Panc1 (cell line): ENCODE measurements around the gene RANGAP1. TPM values are rescaled to one million over a fixed set of nuclear protein-coding genes. Genes with fewer than 3 reads are reported as not detected.
A peak's percentile ranks its signal among the peaks of the same experiment; 100 is the strongest.

Experiments
- ATAC-seq: fragments of 200-7000 bp; cut with Tn5 transposase; 2 replicates; pipeline ENCODE4 v1.9.1; 2020; ENCODE audit warnings: mild to moderate bottlenecking, moderate library complexity
- BruUV-seq: library from RNA; stranded (reverse); fragments of 400-500 nt; replicated peaks from 2 replicates; lab custom pipeline; 2021; lab: Mats Ljungman, UMichigan
- CTCF ChIA-PET: fragments of 300-600 bp; sonication (Branson Sonifier 250); formaldehyde crosslinking; loops from one replicate; lab custom pipeline; 2022; ENCODE audit warnings: antibody characterized with exemption; lab: Charles Lee
- POLR2A ChIA-PET: fragments of 300-600 bp; sonication (Branson Sonifier 250); formaldehyde crosslinking; loops from one replicate; lab custom pipeline; 2022; ENCODE audit warnings: antibody characterized with exemption; lab: Charles Lee
- DNase-seq: peaks from one replicate; pipeline ENCODE4 v3.0.0-alpha.2; 2010; ENCODE audit warnings: low read depth, low spot score
- H3K27ac ChIP-seq: 2 replicates; pipeline ENCODE4 v1.5.1; 2011; ENCODE audit warnings: mild to moderate bottlenecking, low read length, inconsistent platforms
- H3K27me3 ChIP-seq: fragments of 200-500 bp; sonication (Bioruptor generic); 2 replicates; pipeline ENCODE4 v1.6.0; 2014; ENCODE audit warnings: low read length, inconsistent platforms; ENCODE audit not compliant: control insufficient read depth, insufficient read depth
- H3K36me3 ChIP-seq: fragments of 200-500 bp; sonication (Bioruptor generic); 2 replicates; pipeline ENCODE4 v1.5.1; 2014; ENCODE audit warnings: inconsistent platforms, mild to moderate bottlenecking, low read length, moderate library complexity; ENCODE audit not compliant: control insufficient read depth, insufficient read depth
- H3K4me1 ChIP-seq: 2 replicates; pipeline ENCODE4 v1.5.1; 2011; ENCODE audit warnings: inconsistent platforms, mild to moderate bottlenecking, low read length, moderate library complexity; ENCODE audit not compliant: control insufficient read depth, insufficient read depth
- H3K4me3 ChIP-seq, 2 experiments: 2 replicates each; pipeline ENCODE4 v1.5.1; 2011 to 2012; ENCODE audit warnings: low read depth in 2 of 2, low read length in 2 of 2, mild to moderate bottlenecking in 2 of 2, inconsistent platforms in 1 of 2, moderate library complexity in 1 of 2
- H3K9me3 ChIP-seq: fragments of 200-500 bp; sonication (Bioruptor generic); 2 replicates; pipeline ENCODE4 v1.5.1; 2014; ENCODE audit warnings: low read depth, mild to moderate bottlenecking, inconsistent platforms, low read length, moderate library complexity; ENCODE audit not compliant: control insufficient read depth, insufficient read depth
- CTCF ChIP-seq: fragments of 450-650 bp; IDR thresholded peaks from 2 replicates; pipeline ENCODE4 v1.5.1; 2017; ENCODE audit warnings: mild to moderate bottlenecking
- POLR2AphosphoS5 ChIP-seq: IDR thresholded peaks from 2 replicates; pipeline ENCODE4 v1.6.1; 2012; ENCODE audit warnings: mild to moderate bottlenecking, low read depth, low read length, moderate library complexity
- REST ChIP-seq, 2 experiments: IDR thresholded peaks; 2 replicates each; pipeline ENCODE4 v1.6.1; 2011 to 2012; ENCODE audit warnings: low read depth in 2 of 2, control low read depth in 1 of 2, low read length in 1 of 2, mild to moderate bottlenecking in 1 of 2, moderate library complexity in 1 of 2; ENCODE audit not compliant: insufficient read depth in 1 of 2
- SIN3A ChIP-seq: IDR thresholded peaks from 2 replicates; pipeline ENCODE4 v1.6.1; 2012; ENCODE audit warnings: low read depth, mild to moderate bottlenecking, low read length, moderate library complexity, borderline replicate concordance; ENCODE audit not compliant: insufficient read depth
- TCF7L2 ChIP-seq: IDR thresholded peaks from 2 replicates; pipeline ENCODE4 v1.6.1; 2011; ENCODE audit warnings: mild to moderate bottlenecking, low read depth, low read length, inconsistent platforms
- in situ Hi-C: cut with HindIII; loops from 2 replicates; pipeline ENCODE4 v1.10.0; 2016; ENCODE audit warnings: low sequenced_read_pairs, low pct_unique_long_range_greater_than_20kb
- intact Hi-C: fragments of 100-400 bp; cut with micrococcal nuclease; formaldehyde crosslinking; loops from one replicate; pipeline ENCODE4 v1.10.0; 2022; ENCODE audit not compliant: unreplicated experiment
- total RNA-seq: library from RNA; stranded (reverse); gene quantifications from one replicate; pipeline ENCODE4 v1.2.1, GENCODE V29; 2021; ENCODE audit not compliant: unreplicated experiment

Gene RANGAP1
- total RNA-seq, 1 experiment from 2014 or later = 140 TPM

GRCh38 chr22:41327124-41327523, 41.1 kb upstream of the RANGAP1 start:
- ChIA-PET POLR2A (interaction anchor here (0.5 kb wide), 1 partner anchor 11 kb away, joined by 3 read pairs; no protein-coding TSS in a partner anchor), CTCF (interaction anchor here (0.6 kb wide), 1 partner anchor 39 kb away, joined by 6 read pairs; no protein-coding TSS in a partner anchor)
- Histone ChIP-seq H3K4me3 (no peak overlapping the region), H3K36me3 (no peaks in the 10 kb centered on the region), H3K4me1 (no peaks in the 10 kb centered on the region), H3K27me3 (no peaks in the 10 kb centered on the region), H3K9me3 (no peaks in the 10 kb centered on the region), H3K27ac (no peak overlapping the region)
- DNase-seq = no peak
- no peak for TF ChIP-seq REST (IDR thresholded peaks at IDR 0.05; ENCODE audit: insufficient read depth in 1 of 2, low read depth in 2 of 2, low read length in 1 of 2)
- no peak for TF ChIP-seq TCF7L2
- no peak for TF ChIP-seq SIN3A
- no peak for TF ChIP-seq CTCF
- no peak for TF ChIP-seq POLR2AphosphoS5
- BruUV-seq = no TSS peak
- intact Hi-C loops (no loop called here), in situ Hi-C loops (no loop called here)
- peak; percentile 43; the same call in 1 of the 2 replicates for ATAC-seq

GRCh38 chr22:41324821-41325528, 39.0 kb upstream of the RANGAP1 start:
- no peak for TF ChIP-seq SIN3A
- no peak for TF ChIP-seq REST (IDR thresholded peaks at IDR 0.05; ENCODE audit: insufficient read depth in 1 of 2, low read depth in 2 of 2, low read length in 1 of 2)
- TF ChIP-seq CTCF = no peak
- TF ChIP-seq POLR2AphosphoS5 = no peak
- Histone ChIP-seq H3K4me3 (no peak overlapping the region), H3K36me3 (no peaks in the 10 kb centered on the region), H3K27me3 (no peaks in the 10 kb centered on the region), H3K27ac (no peak overlapping the region), H3K9me3 (no peaks in the 10 kb centered on the region), H3K4me1 (no peaks in the 10 kb centered on the region)
- ATAC-seq = no peak
- BruUV-seq = no TSS peak
- POLR2A ChIA-PET = no interaction called here
- no peak for DNase-seq
- CTCF ChIA-PET = no interaction called here
- in situ Hi-C loops = no loop called here
- intact Hi-C loops = no loop called here
